Cardiac atrium fibroblast (primary cell): ENCODE data around the gene NEUROG1. TPM values are rescaled to one million over a fixed set of nuclear protein-coding genes. Genes with fewer than 3 reads are reported as not detected.

Experiments
- total RNA-seq: library from RNA; depleted of rRNA; stranded (reverse); fragments of >200 nt; gene quantifications from 2 replicates; pipeline ENCODE4 v1.2.3, GENCODE V29; 2015

NEUROG1 gene
- total RNA-seq: not detected in 2 replicates

GRCh38 chr5:135535820-135536801 is at the start of gene NEUROG1:
Gene NEUROG1, minus strand, starts transcription at chr5:135535964. Its CDS starts 274 bp downstream, at chr5:135535690.

GRCh38 chr5:135578685-135579341 is 43.0 kb upstream of the NEUROG1 start, which contains the start of gene CXCL14:
Gene CXCL14, minus strand, starts transcription at chr5:135578991. Its CDS starts 213 bp downstream, at chr5:135578778.

Other genes with a start within 250 kb of the NEUROG1 start
- 97.7 and 128 TPM in 2 replicates for gene MACROH2A1, start 136.7 kb downstream of the NEUROG1 start, total RNA-seq
- not detected in 2 replicates for gene DCANP1, start 88.6 kb downstream of the NEUROG1 start, total RNA-seq
- gene TIFAB, start 83.6 kb downstream of the NEUROG1 start, total RNA-seq: not detected in 2 replicates
- gene CXCL14, start 43.0 kb upstream of the NEUROG1 start, total RNA-seq: not detected in 2 replicates